Neuron (in vitro differentiated cells): ENCODE data around the gene KPNA5.
"Not testable (repeated sequence)": the region's sequence is repeated elsewhere in the genome, so short reads cannot be mapped to it uniquely, and the experiment has no call there.

Experiments
- H2AFZ ChIP-seq: one replicate; pipeline ENCODE4 v1.6.1; 2013; ENCODE audit warnings: low read depth, mild to moderate bottlenecking, inconsistent platforms, low read length, moderate library complexity
- H3K27me3 ChIP-seq: one replicate; pipeline ENCODE4 v1.6.1; 2013; ENCODE audit warnings: low read length; ENCODE audit not compliant: insufficient read depth
- H3K36me3 ChIP-seq: one replicate; pipeline ENCODE4 v1.6.1; 2013; ENCODE audit warnings: low read length; ENCODE audit not compliant: insufficient read depth
- H3K4me1 ChIP-seq: one replicate; pipeline ENCODE4 v1.6.1; 2013; ENCODE audit warnings: low read length; ENCODE audit not compliant: insufficient read depth
- H3K4me3 ChIP-seq: 2 replicates; pipeline ENCODE4 v1.5.1; 2013; ENCODE audit warnings: mild to moderate bottlenecking, low read length, moderate library complexity
- H3K9me3 ChIP-seq: one replicate; pipeline ENCODE4 v1.6.1; 2013; ENCODE audit warnings: low read length

KPNA5 gene

DNA sequence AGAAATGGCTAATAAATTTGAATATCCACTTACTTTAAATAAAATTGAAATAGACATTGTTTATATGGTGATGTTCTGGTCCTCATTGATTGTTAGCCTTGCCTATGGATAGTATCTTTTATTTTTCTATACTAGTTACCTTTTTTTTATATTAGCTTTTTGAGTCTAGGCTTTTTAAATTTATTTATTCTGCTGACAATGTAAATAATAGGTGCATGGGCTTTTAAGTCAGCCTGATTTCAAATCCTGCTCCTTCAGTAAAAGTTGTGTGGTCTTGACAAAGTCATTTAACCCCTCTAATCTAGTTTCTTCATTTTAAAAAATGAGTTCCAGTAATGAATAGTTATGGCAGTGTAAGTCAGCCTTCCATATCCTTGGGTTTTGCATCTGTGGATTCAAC is 45.9 kb downstream of the KPNA5 start:
- Histone ChIP-seq H3K27me3 (no peaks in the 10 kb centered on the region), H3K36me3 (peaks cover 74% of the 10 kb centered on the region), H3K4me1 (no peaks in the 10 kb centered on the region), H3K4me3 (no peak overlapping the region), H3K9me3 (no peaks in the 10 kb centered on the region), H2AFZ (no peak overlapping the region)

DNA sequence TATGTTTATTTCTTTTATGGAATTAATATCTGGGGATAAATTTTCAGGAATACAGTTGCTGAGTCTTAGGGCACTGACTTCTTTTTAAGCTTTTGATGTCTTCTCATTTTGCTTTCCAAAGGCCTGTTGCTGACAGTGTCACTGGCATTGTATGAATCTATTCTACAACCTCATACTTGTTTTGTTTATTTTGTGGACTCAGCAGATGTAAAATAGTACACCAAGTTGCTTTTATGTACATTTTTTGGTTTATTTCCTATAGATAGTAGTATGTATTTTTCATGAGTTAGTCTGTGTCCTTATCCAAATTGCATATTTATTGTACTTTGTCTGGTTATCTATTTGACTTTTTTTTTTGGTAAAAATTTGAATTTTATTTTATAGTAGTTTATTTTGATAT is 49.5 kb downstream of the KPNA5 start:
- H3K27me3 ChIP-seq = no peaks in the 10 kb centered on the region
- H3K9me3 ChIP-seq = no peaks in the 10 kb centered on the region
- no peak overlapping the region for H2AFZ ChIP-seq
- H3K4me1 ChIP-seq = no peaks in the 10 kb centered on the region
- no peak overlapping the region for H3K4me3 ChIP-seq
- peaks cover 54% of the 10 kb centered on the region for H3K36me3 ChIP-seq

DNA sequence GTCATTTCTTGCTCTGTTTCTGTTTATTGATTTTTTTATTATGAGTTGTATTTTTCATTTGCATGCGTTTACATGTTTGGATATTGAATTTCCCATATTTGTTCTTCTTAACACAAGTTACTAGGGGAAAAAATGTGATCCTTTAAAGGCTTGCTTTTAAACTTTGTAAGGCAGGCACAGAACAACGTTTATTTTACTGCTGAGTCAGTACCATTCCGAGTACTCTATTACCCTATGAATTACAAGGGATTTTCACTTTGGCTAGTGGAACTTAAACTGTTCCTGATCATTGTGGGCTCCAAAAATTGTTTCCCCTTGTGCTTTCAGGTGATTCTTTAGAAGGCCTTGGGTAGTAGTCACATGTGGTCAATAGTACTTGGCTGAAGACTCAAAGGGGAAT is 56.0 kb downstream of the KPNA5 start:
- Histone ChIP-seq H3K27me3 (no peaks in the 10 kb centered on the region), H3K9me3 (peaks cover 2% of the 10 kb centered on the region), H3K36me3 (peaks cover 8% of the 10 kb centered on the region), H3K4me3 (no peak overlapping the region), H3K4me1 (no peaks in the 10 kb centered on the region), H2AFZ (no peak overlapping the region)

DNA sequence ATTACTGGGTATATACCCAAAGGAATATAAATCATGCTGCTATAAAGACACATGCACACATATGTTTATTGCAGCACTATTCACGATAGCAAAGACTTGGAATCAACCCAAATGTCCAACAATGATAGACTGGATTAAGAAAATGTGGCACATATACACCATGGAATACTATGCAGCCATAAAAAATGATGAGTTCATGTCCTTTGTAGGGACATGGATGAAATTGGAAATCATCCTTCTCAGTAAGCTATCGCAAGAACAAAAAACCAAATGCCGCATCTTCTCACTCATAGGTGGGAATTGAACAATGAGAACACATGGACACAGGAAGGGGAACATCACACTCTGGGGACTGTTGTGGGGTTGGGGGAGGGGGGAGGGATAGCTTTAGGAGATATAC is 59.5 kb downstream of the KPNA5 start:
- H3K27me3 ChIP-seq, H3K9me3 ChIP-seq, H3K4me3 ChIP-seq, H2AFZ ChIP-seq, H3K4me1 ChIP-seq, H3K36me3 ChIP-seq: not testable (repeated sequence)

DNA sequence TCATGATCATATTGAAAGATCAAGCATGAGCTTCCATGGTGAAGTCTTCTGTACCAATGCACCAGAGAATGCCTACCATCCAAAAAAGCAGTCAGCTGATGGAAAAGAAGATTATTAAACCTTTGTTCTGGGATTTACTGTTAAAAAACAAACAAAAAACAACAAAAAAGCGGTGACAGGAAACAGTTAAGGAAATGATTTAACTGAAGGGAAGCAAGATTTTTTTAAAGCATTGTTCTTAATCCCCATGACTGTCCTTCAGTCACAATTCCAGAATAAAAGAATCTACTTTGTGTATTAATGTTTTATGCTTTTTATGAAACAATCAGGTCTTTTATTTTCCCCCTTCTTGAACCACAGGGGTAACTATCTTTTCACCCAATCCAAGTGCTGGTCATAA is 60.6 kb downstream of the KPNA5 start:
- H3K27me3 ChIP-seq = no peaks in the 10 kb centered on the region
- peaks cover 2% of the 10 kb centered on the region for H3K9me3 ChIP-seq
- H3K36me3 ChIP-seq = no peaks in the 10 kb centered on the region
- no peak overlapping the region for H2AFZ ChIP-seq
- H3K4me1 ChIP-seq = no peaks in the 10 kb centered on the region
- H3K4me3 ChIP-seq = no peak overlapping the region

DNA sequence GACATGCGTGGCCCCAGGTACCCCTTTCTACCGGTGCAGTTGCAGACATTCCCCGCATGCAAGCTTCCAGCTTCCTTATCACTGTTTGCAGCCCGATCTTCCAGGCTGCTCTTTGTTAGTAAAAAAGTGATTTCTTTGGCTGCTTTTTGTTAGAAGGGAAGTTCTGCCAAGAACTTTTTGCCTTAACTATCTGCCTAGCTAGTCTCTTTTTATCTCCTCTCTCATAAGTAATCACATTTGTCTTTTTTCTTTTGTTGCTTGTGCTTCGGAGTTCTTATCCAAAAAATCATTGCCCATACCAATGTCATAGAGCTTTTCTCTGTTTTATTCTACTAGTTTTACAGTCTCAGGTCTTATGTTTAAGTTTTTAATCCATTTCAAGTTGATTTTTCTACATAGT is 64.2 kb downstream of the KPNA5 start:
- no peaks in the 10 kb centered on the region for H3K27me3 ChIP-seq
- no peaks in the 10 kb centered on the region for H3K9me3 ChIP-seq
- no peaks in the 10 kb centered on the region for H3K4me1 ChIP-seq
- no peak overlapping the region for H3K4me3 ChIP-seq
- no peak overlapping the region for H2AFZ ChIP-seq
- no peaks in the 10 kb centered on the region for H3K36me3 ChIP-seq

DNA sequence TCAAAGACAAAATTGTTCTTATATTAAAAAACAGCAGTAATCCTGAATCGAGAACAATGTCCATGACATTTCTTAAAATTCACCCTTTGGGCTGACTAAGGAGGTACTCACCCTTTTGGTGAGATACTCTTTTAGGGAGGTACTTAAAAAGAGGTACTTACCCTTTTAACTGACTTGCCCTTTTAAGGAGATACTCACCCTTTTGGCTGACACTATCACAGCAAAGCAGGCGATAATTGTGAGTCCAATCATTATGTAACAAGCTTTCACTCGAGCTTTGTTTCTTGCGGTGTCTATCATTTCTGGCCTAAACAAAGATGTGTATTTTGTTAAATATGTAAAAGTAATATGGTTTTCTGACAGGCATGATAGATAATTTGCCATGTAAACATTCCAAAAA is 80.8 kb downstream of the KPNA5 start:
- Histone ChIP-seq H3K4me3 (no peak overlapping the region), H3K9me3 (peaks cover 4% of the 10 kb centered on the region), H3K4me1 (peaks cover 6% of the 10 kb centered on the region), H3K27me3 (peaks cover 43% of the 10 kb centered on the region), H3K36me3 (no peaks in the 10 kb centered on the region), H2AFZ (no peak overlapping the region)

DNA sequence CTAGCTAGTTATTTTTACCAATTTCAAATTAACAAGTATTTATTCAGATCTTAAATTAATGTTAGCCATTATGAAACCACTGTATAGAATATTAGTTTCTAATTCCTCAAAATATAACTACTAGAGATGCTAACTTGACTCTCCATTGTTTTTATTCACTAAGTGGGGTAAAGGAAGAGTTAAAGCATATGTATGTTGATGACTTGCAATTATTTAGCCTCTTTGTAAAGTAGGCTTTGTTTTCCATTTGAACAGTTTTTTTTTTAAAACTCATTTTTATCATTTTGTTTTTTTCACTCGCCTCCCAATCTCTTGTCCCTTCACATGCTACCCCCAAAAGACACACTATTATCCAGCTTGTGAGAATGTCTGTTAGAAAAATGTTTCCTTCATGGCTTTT is 81.2 kb downstream of the KPNA5 start:
- no peak overlapping the region for H2AFZ ChIP-seq
- H3K4me3 ChIP-seq = no peak overlapping the region
- H3K4me1 ChIP-seq = peaks cover 6% of the 10 kb centered on the region
- peaks cover 4% of the 10 kb centered on the region for H3K9me3 ChIP-seq
- H3K36me3 ChIP-seq = no peaks in the 10 kb centered on the region
- peaks cover 47% of the 10 kb centered on the region for H3K27me3 ChIP-seq

DNA sequence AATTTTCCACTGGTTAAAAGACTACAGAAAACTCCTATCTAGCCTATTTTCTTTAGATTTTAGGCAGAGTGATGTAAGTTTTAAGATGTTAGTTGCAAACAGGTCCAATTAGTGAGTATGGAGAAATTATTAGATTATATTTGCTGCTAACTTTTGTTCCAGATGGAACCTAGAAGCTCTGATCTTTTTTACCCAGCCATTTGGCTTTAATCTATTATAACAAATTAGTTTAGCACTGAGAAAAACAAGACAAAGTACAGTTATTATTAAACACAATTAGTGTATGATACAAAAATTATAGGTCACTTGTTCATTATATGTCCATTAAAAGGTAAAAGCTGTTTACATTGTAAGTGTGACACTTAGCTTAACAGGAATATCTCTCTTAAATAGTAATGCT is 82.0 kb downstream of the KPNA5 start:
- Histone ChIP-seq H3K36me3 (no peaks in the 10 kb centered on the region), H3K4me3 (no peak overlapping the region), H3K27me3 (peaks cover 47% of the 10 kb centered on the region), H2AFZ (no peak overlapping the region), H3K9me3 (peaks cover 4% of the 10 kb centered on the region), H3K4me1 (peaks cover 6% of the 10 kb centered on the region)

DNA sequence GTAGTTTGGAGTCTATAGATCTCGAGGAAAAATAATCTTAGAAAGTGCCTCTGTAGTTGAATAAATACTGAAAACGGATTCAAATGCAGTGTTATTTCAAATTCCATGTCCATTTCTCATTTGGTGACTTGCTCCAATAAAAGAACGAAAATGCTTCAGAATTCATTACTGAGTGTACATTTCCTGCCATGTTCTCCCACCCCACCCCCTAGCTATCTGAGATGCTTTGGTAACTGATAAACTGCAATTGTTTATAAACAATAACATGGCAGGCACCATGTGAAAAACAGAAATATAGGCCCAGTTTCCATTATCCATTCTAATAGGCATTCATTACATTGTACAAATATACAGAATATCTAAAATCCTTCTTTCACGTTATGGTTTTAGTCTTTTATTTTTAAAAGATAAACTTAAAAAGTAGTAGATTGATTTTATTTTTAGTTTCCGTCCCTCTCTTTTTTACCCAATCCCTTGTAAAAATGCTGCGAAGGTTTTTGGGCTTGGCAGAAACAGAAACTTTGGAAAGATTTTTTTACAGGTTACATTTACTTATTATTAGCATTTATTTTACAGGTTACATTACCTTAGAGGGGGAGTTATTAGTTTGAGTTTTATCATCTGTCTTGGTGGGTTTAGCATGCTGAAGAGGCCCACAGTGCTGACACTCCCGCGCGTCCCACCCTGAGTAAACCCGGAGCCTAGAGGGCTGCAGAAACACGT is 83.1 kb downstream of the KPNA5 start:
- no peak overlapping the region for H3K4me3 ChIP-seq
- peaks cover 6% of the 10 kb centered on the region for H3K4me1 ChIP-seq
- no peak overlapping the region for H2AFZ ChIP-seq
- peaks cover 47% of the 10 kb centered on the region for H3K27me3 ChIP-seq
- H3K9me3 ChIP-seq = peaks cover 4% of the 10 kb centered on the region
- no peaks in the 10 kb centered on the region for H3K36me3 ChIP-seq

DNA sequence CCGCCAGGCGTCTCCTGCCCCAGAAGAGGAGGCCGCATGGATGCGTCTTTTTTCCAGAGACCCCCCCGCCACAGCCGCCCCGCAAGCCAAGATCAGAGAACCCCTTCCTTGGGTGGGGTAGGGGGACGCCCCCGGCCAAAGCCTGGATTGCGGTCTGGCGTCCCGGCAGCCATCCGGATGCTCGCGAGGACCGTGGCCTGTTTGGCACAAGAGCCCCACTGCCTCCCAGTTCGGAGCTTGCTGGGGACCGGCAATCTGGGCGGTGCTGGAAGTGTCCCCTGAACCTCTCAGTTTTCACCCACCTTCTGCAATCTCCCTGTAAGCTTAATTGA is 83.6 kb downstream of the KPNA5 start:
- Histone ChIP-seq H3K27me3 (peaks cover 47% of the 10 kb centered on the region), H3K4me1 (peaks cover 6% of the 10 kb centered on the region), H3K4me3 (no peak overlapping the region), H3K9me3 (peaks cover 4% of the 10 kb centered on the region), H2AFZ (peak overlapping the region; percentile 93), H3K36me3 (no peaks in the 10 kb centered on the region)

DNA sequence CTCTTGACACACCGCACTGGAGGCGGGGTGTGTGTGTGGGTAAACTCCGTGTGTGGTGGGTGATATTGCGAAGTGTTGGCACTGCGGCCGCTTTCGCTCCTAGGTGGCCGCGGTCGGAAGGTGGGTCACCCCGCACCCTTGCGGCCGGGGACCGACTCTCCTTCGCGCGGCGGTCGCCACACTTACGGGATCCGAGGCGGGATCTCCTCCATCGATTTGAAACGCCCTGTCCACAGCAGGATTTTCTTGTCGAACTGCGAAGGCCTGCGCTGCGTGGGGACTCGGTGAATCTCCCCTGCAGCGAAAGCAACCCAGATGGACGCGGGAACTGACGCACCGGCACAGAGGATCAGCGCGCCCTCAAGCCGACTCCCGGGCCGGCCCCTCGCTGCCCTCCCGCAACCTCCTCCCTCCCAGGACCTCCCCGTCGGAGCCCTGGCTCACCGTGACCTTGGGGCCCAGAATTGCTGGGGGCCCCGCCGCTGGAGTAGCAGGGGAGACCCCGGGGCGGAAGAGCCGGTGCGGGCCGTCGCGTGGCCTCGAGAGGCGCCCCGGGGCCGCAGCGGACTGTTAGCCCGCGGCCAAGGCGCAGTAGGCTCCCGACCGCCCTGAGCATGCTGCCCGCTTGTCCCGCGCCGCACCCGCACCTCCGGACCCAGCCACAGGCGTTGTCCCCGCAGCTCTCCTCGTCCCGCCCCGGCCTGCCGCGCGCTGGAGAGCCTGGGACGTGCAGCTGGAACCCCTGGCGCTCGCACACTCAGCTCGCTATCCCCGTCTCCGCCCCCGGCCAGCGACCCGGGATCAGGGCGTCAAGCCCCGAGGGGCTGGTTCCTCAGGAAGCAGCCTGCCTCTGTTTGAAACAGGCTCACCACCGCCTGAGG is 84.2 kb downstream of the KPNA5 start, which contains the start of gene FAM162B:
TSS of gene FAM162B (minus strand) at position 759 of the 881 bp plus-strand sequence. CDS start at position 616, 143 bp downstream.
- H3K9me3 ChIP-seq = peaks cover 4% of the 10 kb centered on the region
- peak within 1 kb of the TSS; percentile 93 for H2AFZ ChIP-seq
- H3K4me1 ChIP-seq = peaks cover 6% of the 10 kb centered on the region
- peaks cover 47% of the 10 kb centered on the region for H3K27me3 ChIP-seq
- H3K4me3 ChIP-seq = peak within 1 kb of the TSS; percentile 22
- no peaks in the 10 kb centered on the region for H3K36me3 ChIP-seq

DNA sequence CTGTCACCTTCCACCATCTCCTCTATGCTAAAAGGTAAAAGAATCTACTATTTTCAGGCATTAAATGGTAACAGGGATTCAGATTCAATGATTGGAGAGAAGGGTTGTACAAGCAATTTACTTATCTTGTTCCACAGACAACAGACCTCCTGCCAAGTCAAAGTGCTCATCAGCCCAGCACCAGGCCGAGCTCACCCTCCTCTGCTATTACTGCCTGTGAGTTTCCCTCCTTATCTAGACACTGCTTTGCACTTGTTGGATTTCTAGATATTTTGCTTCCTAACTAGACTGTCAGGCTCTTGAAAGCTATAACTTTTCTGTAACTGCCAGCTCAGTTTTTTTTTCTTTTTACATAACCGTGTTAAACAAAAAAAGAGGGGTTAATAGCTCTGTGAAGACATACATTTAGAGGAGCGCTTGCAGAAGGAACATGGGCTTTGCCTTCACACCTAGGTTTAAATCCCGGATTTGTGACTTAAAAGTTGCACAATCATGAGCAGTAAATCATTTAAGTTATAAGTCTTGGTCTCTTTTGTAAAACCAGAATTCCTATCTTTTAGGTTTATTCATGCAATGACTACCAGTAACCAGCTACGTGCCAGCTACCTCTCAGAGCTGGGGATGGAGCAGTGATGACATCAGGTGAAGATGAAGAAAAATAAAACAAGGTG is 85.6 kb downstream of the KPNA5 start:
- Histone ChIP-seq H3K9me3 (peaks cover 4% of the 10 kb centered on the region), H3K4me3 (no peak overlapping the region), H2AFZ (no peak overlapping the region), H3K27me3 (peaks cover 43% of the 10 kb centered on the region), H3K4me1 (peaks cover 6% of the 10 kb centered on the region), H3K36me3 (no peaks in the 10 kb centered on the region)
